OCI-LY7 (cell line): Measurements from ENCODE around the gene GPRIN3. TPM values are rescaled to one million over a fixed set of nuclear protein-coding genes. Genes with fewer than 3 reads are reported as not detected.

Experiments
- BruUV-seq: library from RNA; stranded (reverse); fragments of 400-500 nt; replicated peaks from 2 replicates; lab custom pipeline; 2021; lab: Mats Ljungman, UMichigan
- CTCF ChIA-PET: fragments of 300-600 bp; sonication (Branson Sonifier 250); formaldehyde crosslinking; loops from one replicate; lab custom pipeline; 2022; ENCODE audit warnings: antibody characterized with exemption; ENCODE audit not compliant: unreplicated experiment; lab: Charles Lee
- POLR2A ChIA-PET: fragments of 300-600 bp; sonication (Branson Sonifier 250); formaldehyde crosslinking; loops from one replicate; lab custom pipeline; 2022; ENCODE audit warnings: antibody characterized with exemption; lab: Charles Lee
- DNase-seq: peaks from one replicate; pipeline ENCODE4 v3.0.0-alpha.2; 2015; ENCODE audit warnings: low spot score
- H2AFZ ChIP-seq: fragments of 200-600 bp; sonication (generic), shearing (Covaris generic); 2 replicates; pipeline ENCODE4 v1.6.1; 2014; ENCODE audit warnings: mild to moderate bottlenecking, antibody characterized with exemption, low read length, moderate library complexity
- H3K27ac ChIP-seq: fragments of 200-600 bp; sonication (generic); 2 replicates; pipeline ENCODE4 v1.5.1; 2014; ENCODE audit warnings: mixed run types, low read depth, mild to moderate bottlenecking, moderate library complexity, low read length, inconsistent platforms; ENCODE audit not compliant: poor library complexity, severe bottlenecking
- H3K36me3 ChIP-seq: fragments of 200-600 bp; sonication (generic); 2 replicates; pipeline ENCODE4 v1.6.1; 2014; ENCODE audit warnings: mild to moderate bottlenecking, antibody characterized with exemption, low read length, moderate library complexity, mixed read lengths; ENCODE audit not compliant: insufficient read depth
- H3K4me1 ChIP-seq: fragments of 200-600 bp; sonication (generic); 2 replicates; pipeline ENCODE4 v1.5.1; 2014; ENCODE audit warnings: mild to moderate bottlenecking, low read length; ENCODE audit not compliant: insufficient read depth, poor library complexity, severe bottlenecking
- H3K4me2 ChIP-seq: fragments of 200-600 bp; sonication (generic); 2 replicates; pipeline ENCODE4 v1.6.1; 2014; ENCODE audit warnings: mild to moderate bottlenecking, low read length
- H3K4me3 ChIP-seq: fragments of 200-600 bp; sonication (generic); 2 replicates; pipeline ENCODE4 v1.5.1; 2014; ENCODE audit warnings: mild to moderate bottlenecking, low read depth, low read length; ENCODE audit not compliant: poor library complexity, severe bottlenecking
- H3K79me2 ChIP-seq: fragments of 200-600 bp; sonication (generic); 2 replicates; pipeline ENCODE4 v1.6.1; 2016; ENCODE audit warnings: low read depth, mild to moderate bottlenecking, low read length, moderate library complexity, mixed read lengths; ENCODE audit not compliant: insufficient read depth
- H3K9me2 ChIP-seq: fragments of 200-600 bp; sonication (generic); 2 replicates; pipeline ENCODE4 v1.6.1; 2016; ENCODE audit warnings: mild to moderate bottlenecking, low read length, mixed read lengths; ENCODE audit not compliant: insufficient read depth
- H3K9me3 ChIP-seq: fragments of 200-600 bp; sonication (generic); 2 replicates; pipeline ENCODE4 v1.6.1; 2014; ENCODE audit warnings: mild to moderate bottlenecking, mixed run types, low read length, mixed read lengths
- H4K20me1 ChIP-seq: fragments of 200-600 bp; sonication (generic); 2 replicates; pipeline ENCODE4 v1.6.1; 2014; ENCODE audit warnings: mild to moderate bottlenecking, antibody characterized with exemption, low read length, moderate library complexity, mixed read lengths; ENCODE audit not compliant: insufficient read depth
- EZH2phosphoT487 ChIP-seq: fragments of 200-600 bp; sonication (generic); IDR thresholded peaks from 2 replicates; pipeline ENCODE4 v1.6.1; 2018; ENCODE audit warnings: low read depth, borderline replicate concordance, mild to moderate bottlenecking, mixed run types, antibody characterized with exemption, low read length, moderate library complexity, mixed read lengths
- intact Hi-C: fragments of 100-400 bp; cut with micrococcal nuclease; formaldehyde crosslinking; loops from one replicate; pipeline ENCODE4 v1.10.0; 2022; ENCODE audit not compliant: unreplicated experiment
- total RNA-seq, 2 experiments: library from RNA; depleted of rRNA in 1 of 2; stranded (reverse); fragments of >200 nt in 1 of 2; shearing (Covaris generic) in 1 of 2; gene quantifications; 2 replicates each; pipeline ENCODE4 v1.2.3, GENCODE V29; 2014 to 2022
- TF ChIP-seq, protein P1 (sequence below): fragments of 200-600 bp; sonication (generic); conservative IDR thresholded peaks from 2 replicates; pipeline ENCODE4 v1.5.1; 2014; ENCODE audit warnings: mild to moderate bottlenecking, antibody characterized with exemption, low read length, moderate library complexity, mixed read lengths

The GPRIN3 gene
- total RNA-seq, 2 experiments from 2014 or later = 4.6 to 9.3 TPM

- Histone ChIP-seq H3K4me1 (peaks cover 89% of the 10 kb centered on the region), H3K4me3 (peak overlapping the region; percentile 63), H2AFZ (peak overlapping the region; percentile 22; the same call in 1 of the 2 replicates), H3K79me2 (peaks cover 72% of the 10 kb centered on the region; the same call in 1 of the 2 replicates), H3K36me3 (no peaks in the 10 kb centered on the region), H4K20me1 (no peaks in the 10 kb centered on the region), H3K9me2 (no peaks in the 10 kb centered on the region), H3K27ac (peak overlapping the region; percentile 88), H3K9me3 (no peaks in the 10 kb centered on the region), H3K4me2 (peak overlapping the region; percentile 81)
- no peak for TF ChIP-seq EZH2phosphoT487
- TF ChIP-seq, protein P1, sequence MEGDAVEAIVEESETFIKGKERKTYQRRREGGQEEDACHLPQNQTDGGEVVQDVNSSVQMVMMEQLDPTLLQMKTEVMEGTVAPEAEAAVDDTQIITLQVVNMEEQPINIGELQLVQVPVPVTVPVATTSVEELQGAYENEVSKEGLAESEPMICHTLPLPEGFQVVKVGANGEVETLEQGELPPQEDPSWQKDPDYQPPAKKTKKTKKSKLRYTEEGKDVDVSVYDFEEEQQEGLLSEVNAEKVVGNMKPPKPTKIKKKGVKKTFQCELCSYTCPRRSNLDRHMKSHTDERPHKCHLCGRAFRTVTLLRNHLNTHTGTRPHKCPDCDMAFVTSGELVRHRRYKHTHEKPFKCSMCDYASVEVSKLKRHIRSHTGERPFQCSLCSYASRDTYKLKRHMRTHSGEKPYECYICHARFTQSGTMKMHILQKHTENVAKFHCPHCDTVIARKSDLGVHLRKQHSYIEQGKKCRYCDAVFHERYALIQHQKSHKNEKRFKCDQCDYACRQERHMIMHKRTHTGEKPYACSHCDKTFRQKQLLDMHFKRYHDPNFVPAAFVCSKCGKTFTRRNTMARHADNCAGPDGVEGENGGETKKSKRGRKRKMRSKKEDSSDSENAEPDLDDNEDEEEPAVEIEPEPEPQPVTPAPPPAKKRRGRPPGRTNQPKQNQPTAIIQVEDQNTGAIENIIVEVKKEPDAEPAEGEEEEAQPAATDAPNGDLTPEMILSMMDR = peak; percentile 45
- CTCF ChIA-PET = interaction anchor here (1.5 to 1.9 kb wide), 2 partner anchors 18 to 47 kb away, joined by 3 to 5 read pairs; no protein-coding TSS in a partner anchor
- TSS peak; percentile 85 for BruUV-seq
- intact Hi-C loops = loop anchor here (2.0 to 10.0 kb wide), 4 partner anchors 26 to 1014 kb away; partner anchors contain the start of gene PPM1K
- POLR2A ChIA-PET = interaction anchor here (0.5 to 7.3 kb wide), 17 partner anchors 9 to 136 kb away, joined by 3 to 69 read pairs (median 5); partner anchors contain the start of gene GPRIN3
- peak; percentile 62 for DNase-seq
Measured at GRCh38 chr4:89299153-89299791, 8.3 kb downstream of the GPRIN3 start.

DNA sequence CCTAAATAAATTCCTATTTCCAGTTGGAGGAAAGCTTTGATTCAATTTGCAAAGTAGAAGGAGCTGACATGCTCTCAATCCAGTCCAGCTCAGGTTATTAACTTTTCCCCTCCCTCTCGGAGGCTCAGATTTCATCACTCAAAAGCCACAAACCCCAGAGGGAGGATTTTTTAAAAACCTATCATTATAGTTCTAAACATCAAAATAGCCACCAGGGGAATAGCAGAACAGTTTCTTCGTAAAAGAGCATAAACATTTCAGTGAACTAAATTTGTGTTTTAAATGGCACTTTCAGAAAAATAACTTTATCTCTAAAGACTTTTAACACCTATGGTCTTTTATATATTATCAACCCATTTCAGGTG, 8.8 kb downstream of the GPRIN3 start:
- Histone ChIP-seq H4K20me1 (no peaks in the 10 kb centered on the region), H3K9me2 (no peaks in the 10 kb centered on the region), H3K9me3 (no peaks in the 10 kb centered on the region), H3K4me3 (peak overlapping the region; percentile 63), H3K27ac (peak overlapping the region; percentile 88), H3K4me2 (peak overlapping the region; percentile 81), H2AFZ (peak overlapping the region; percentile 22; the same call in 1 of the 2 replicates), H3K36me3 (no peaks in the 10 kb centered on the region), H3K79me2 (peaks cover 72% of the 10 kb centered on the region; the same call in 1 of the 2 replicates), H3K4me1 (peaks cover 89% of the 10 kb centered on the region)
- BruUV-seq = no TSS peak
- ChIA-PET POLR2A (interaction anchor here (0.8 to 7.3 kb wide), 14 partner anchors 8 to 76 kb away, joined by 3 to 69 read pairs (median 5); no protein-coding TSS in a partner anchor), CTCF (interaction anchor here (1.5 to 1.9 kb wide), 2 partner anchors 18 to 46 kb away, joined by 3 to 5 read pairs; no protein-coding TSS in a partner anchor)
- intact Hi-C loops = loop anchor here (2.0 to 10.0 kb wide), 4 partner anchors 26 to 1014 kb away; partner anchors contain the start of gene PPM1K
- no peak for TF ChIP-seq EZH2phosphoT487
- TF ChIP-seq, protein P1 = no peak; the same call in none of the 2 replicates
- peak; percentile 76 for DNase-seq
